ENCODE data around the gene OR2H2.

DNA sequence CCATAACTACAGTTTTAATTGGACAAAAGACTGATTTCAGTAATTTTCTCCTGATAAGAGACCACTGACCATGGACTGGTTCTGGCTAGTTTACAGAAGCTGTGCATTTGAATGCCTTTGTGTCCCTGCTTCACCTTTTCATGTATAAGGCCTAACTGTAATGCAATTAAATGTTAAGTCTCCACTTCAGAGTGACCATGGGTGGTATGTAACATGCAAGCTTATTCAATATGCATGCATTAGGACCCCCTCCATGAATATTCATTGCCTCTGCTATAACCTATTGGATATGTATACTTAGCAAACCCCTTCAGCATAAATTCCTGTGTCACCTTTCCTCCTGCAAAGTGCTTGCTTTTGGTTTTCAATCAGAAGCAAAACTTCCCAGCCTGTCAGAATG, 27.6 kb upstream of the OR2H2 start:
- no peak for TF ChIP-seq EZH2 (optimal IDR thresholded peaks at IDR 0.05; ENCODE audit: low read depth, low read length)
- TF ChIP-seq, protein P1, sequence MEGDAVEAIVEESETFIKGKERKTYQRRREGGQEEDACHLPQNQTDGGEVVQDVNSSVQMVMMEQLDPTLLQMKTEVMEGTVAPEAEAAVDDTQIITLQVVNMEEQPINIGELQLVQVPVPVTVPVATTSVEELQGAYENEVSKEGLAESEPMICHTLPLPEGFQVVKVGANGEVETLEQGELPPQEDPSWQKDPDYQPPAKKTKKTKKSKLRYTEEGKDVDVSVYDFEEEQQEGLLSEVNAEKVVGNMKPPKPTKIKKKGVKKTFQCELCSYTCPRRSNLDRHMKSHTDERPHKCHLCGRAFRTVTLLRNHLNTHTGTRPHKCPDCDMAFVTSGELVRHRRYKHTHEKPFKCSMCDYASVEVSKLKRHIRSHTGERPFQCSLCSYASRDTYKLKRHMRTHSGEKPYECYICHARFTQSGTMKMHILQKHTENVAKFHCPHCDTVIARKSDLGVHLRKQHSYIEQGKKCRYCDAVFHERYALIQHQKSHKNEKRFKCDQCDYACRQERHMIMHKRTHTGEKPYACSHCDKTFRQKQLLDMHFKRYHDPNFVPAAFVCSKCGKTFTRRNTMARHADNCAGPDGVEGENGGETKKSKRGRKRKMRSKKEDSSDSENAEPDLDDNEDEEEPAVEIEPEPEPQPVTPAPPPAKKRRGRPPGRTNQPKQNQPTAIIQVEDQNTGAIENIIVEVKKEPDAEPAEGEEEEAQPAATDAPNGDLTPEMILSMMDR (IDR thresholded peaks at IDR 0.05; ENCODE audit: low read length): no peak
- no peak for TF ChIP-seq EZH2phosphoT487 (IDR thresholded peaks at IDR 0.05; ENCODE audit: low read length)

All from MM.1S (cell line).